ENCODE results near the gene CMIP.

CMIP gene

GRCh38 chr16:81614171-81614570 is 169.6 kb downstream of the CMIP start:
- H3K36me3 ChIP-seq: peaks cover 80% of the 10 kb centered on the region
- H3K27ac ChIP-seq: no peak overlapping the region
- H3K4me1 ChIP-seq (ENCODE audit: control insufficient read depth in 1 of 2, insufficient read depth in 1 of 2, low read depth in 1 of 2, low read length in 1 of 2): peaks cover 11 to 14% of the 10 kb centered on the region in 2 experiments
- no peak overlapping the region for H3K4me3 ChIP-seq (ENCODE audit: low read depth in 1 of 2, low read length in 1 of 2)
- H3K9me3 ChIP-seq: no peaks in the 10 kb centered on the region
- no peak for TF ChIP-seq CTCF (IDR thresholded peaks at IDR 0.05)
- no peaks in the 10 kb centered on the region for H3K27me3 ChIP-seq

- H3K36me3 ChIP-seq: peaks cover 76% of the 10 kb centered on the region
- no peak overlapping the region for H3K27ac ChIP-seq
- TF ChIP-seq CTCF (IDR thresholded peaks at IDR 0.05): no peak
Measured at GRCh38 chr16:81614654-81615359, 170.2 kb downstream of the CMIP start.

GRCh38 chr16:81615411-81615810 is 170.8 kb downstream of the CMIP start:
- H3K9me3 ChIP-seq: no peaks in the 10 kb centered on the region
- no peak overlapping the region for H3K4me3 ChIP-seq (ENCODE audit: low read depth in 1 of 2, low read length in 1 of 2)
- TF ChIP-seq CTCF (IDR thresholded peaks at IDR 0.05): no peak
- H3K27me3 ChIP-seq: no peaks in the 10 kb centered on the region
- no peak overlapping the region for H3K27ac ChIP-seq
- peaks cover 70% of the 10 kb centered on the region for H3K36me3 ChIP-seq
- H3K4me1 ChIP-seq (ENCODE audit: control insufficient read depth in 1 of 2, insufficient read depth in 1 of 2, low read depth in 1 of 2, low read length in 1 of 2): peaks cover 10 to 11% of the 10 kb centered on the region in 2 experiments

More at GRCh38 chr16:81614654-81615359, 170.2 kb downstream of the CMIP start:
- no peak overlapping the region for H3K4me3 ChIP-seq (ENCODE audit: low read depth in 1 of 2, low read length in 1 of 2)
- peaks cover 10 to 11% of the 10 kb centered on the region in 2 experiments for H3K4me1 ChIP-seq (ENCODE audit: control insufficient read depth in 1 of 2, insufficient read depth in 1 of 2, low read depth in 1 of 2, low read length in 1 of 2)
- no peaks in the 10 kb centered on the region for H3K27me3 ChIP-seq
- no peaks in the 10 kb centered on the region for H3K9me3 ChIP-seq

GRCh38 chr16:81615833-81616232 is 171.2 kb downstream of the CMIP start:
- no peak overlapping the region for H3K27ac ChIP-seq
- peaks cover 10 to 11% of the 10 kb centered on the region in 2 experiments for H3K4me1 ChIP-seq (ENCODE audit: control insufficient read depth in 1 of 2, insufficient read depth in 1 of 2, low read depth in 1 of 2, low read length in 1 of 2)
- H3K36me3 ChIP-seq: peaks cover 70% of the 10 kb centered on the region
- H3K9me3 ChIP-seq: no peaks in the 10 kb centered on the region
- H3K27me3 ChIP-seq: no peaks in the 10 kb centered on the region
- H3K4me3 ChIP-seq (ENCODE audit: low read depth in 1 of 2, low read length in 1 of 2): no peak overlapping the region
- no peak for TF ChIP-seq CTCF (IDR thresholded peaks at IDR 0.05)

- Histone ChIP-seq H3K4me3 (ENCODE audit: low read depth in 1 of 2, low read length in 1 of 2) (no peak overlapping the region), H3K9me3 (no peaks in the 10 kb centered on the region), H3K27ac (peak overlapping the region; percentile 58), H3K36me3 (peaks cover 72% of the 10 kb centered on the region), H3K27me3 (no peaks in the 10 kb centered on the region), H3K4me1 (ENCODE audit: control insufficient read depth in 1 of 2, insufficient read depth in 1 of 2, low read depth in 1 of 2, low read length in 1 of 2) (peaks cover 10 to 11% of the 10 kb centered on the region in 2 experiments)
- no peak for TF ChIP-seq CTCF (IDR thresholded peaks at IDR 0.05)
Measured at GRCh38 chr16:81616321-81617020, 171.9 kb downstream of the CMIP start.
